GM23338 (cell line): ENCODE data around the gene CCL20. TPM values are rescaled to one million over a fixed set of nuclear protein-coding genes. Genes with fewer than 3 reads are reported as not detected.

ENCODE experiments used
- ATAC-seq: fragments of 200-7000 bp; cut with Tn5 transposase; 3 replicates; pipeline ENCODE4 v1.9.1; 2020
- DNase-seq: peaks from one replicate; pipeline ENCODE4 v3.0.0-alpha.2; 2015; ENCODE audit warnings: low spot score
- H2AFZ ChIP-seq: fragments of 200-600 bp; sonication (generic); 2 replicates; pipeline ENCODE4 v1.8.0; 2016; ENCODE audit warnings: antibody characterized with exemption, mild to moderate bottlenecking, moderate library complexity
- H3F3A ChIP-seq: fragments of 200-600 bp; sonication (generic); replicated peaks from 2 replicates; pipeline ENCODE4 v1.8.0; 2017; ENCODE audit warnings: antibody characterized with exemption, mixed run types, low read depth
- H3K27ac ChIP-seq: fragments of 200-600 bp; sonication (generic); 2 replicates; pipeline ENCODE4 v1.6.1; 2016; ENCODE audit warnings: low read depth
- H3K27me3 ChIP-seq: fragments of 200-600 bp; sonication (generic); 2 replicates; pipeline ENCODE4 v1.8.0; 2016; ENCODE audit warnings: mild to moderate bottlenecking, mixed run types, moderate library complexity; ENCODE audit not compliant: insufficient read depth
- H3K36me3 ChIP-seq: fragments of 200-600 bp; sonication (generic); 2 replicates; pipeline ENCODE4 v1.8.0; 2016; ENCODE audit warnings: mild to moderate bottlenecking; ENCODE audit not compliant: insufficient read depth
- H3K4me1 ChIP-seq: fragments of 200-600 bp; sonication (generic); 2 replicates; pipeline ENCODE4 v1.8.0; 2016; ENCODE audit warnings: mild to moderate bottlenecking, moderate library complexity; ENCODE audit not compliant: insufficient read depth
- H3K4me2 ChIP-seq: fragments of 200-600 bp; sonication (generic); 2 replicates; pipeline ENCODE4 v1.7.1; 2017; ENCODE audit warnings: mixed run types
- H3K4me3 ChIP-seq: fragments of 200-600 bp; sonication (generic); 2 replicates; pipeline ENCODE4 v1.6.1; 2016; ENCODE audit warnings: mixed run types
- H3K79me2 ChIP-seq: fragments of 200-600 bp; sonication (generic); replicated peaks from 2 replicates; pipeline ENCODE4 v1.8.0; 2017; ENCODE audit warnings: mild to moderate bottlenecking; ENCODE audit not compliant: insufficient read depth
- H3K9me2 ChIP-seq: fragments of 200-600 bp; sonication (generic); 2 replicates; pipeline ENCODE4 v1.8.0; 2017; ENCODE audit not compliant: insufficient read depth
- H4K20me1 ChIP-seq: fragments of 200-600 bp; sonication (generic); replicated peaks from 2 replicates; pipeline ENCODE4 v1.8.0; 2017; ENCODE audit warnings: mild to moderate bottlenecking; ENCODE audit not compliant: insufficient read depth
- H3K27ac Mint-ChIP-seq: 2 replicates; pipeline ENCODE4 v1.8.0; 2020; ENCODE audit warnings: inconsistent platforms, mild to moderate bottlenecking, moderate library complexity, mixed read lengths
- H3K27me3 Mint-ChIP-seq: 3 replicates; pipeline ENCODE4 v1.8.0; 2022; ENCODE audit warnings: low read depth, mild to moderate bottlenecking, moderate library complexity, mixed read lengths, inconsistent platforms; ENCODE audit not compliant: insufficient read depth, poor library complexity
- H3K36me3 Mint-ChIP-seq: 3 replicates; pipeline ENCODE4 v1.8.0; 2021; ENCODE audit warnings: low read depth, mild to moderate bottlenecking, inconsistent platforms, moderate library complexity, mixed read lengths
- H3K4me1 Mint-ChIP-seq: 3 replicates; pipeline ENCODE4 v1.8.0; 2020; ENCODE audit warnings: mild to moderate bottlenecking, inconsistent platforms, mixed read lengths
- H3K4me3 Mint-ChIP-seq: 3 replicates; pipeline ENCODE4 v1.8.0; 2021; ENCODE audit warnings: moderate library complexity, mild to moderate bottlenecking, inconsistent platforms, mixed read lengths
- H3K9me3 Mint-ChIP-seq: 3 replicates; pipeline ENCODE4 v1.8.0; 2020; ENCODE audit warnings: moderate library complexity, mild to moderate bottlenecking, inconsistent platforms, mixed read lengths
- CREB1 ChIP-seq: fragments of 250-450 bp; sonication (Bioruptor Pico); IDR thresholded peaks from 2 replicates; pipeline ENCODE4 v1.5.0; 2020; ENCODE audit warnings: low read depth, mild to moderate bottlenecking, moderate library complexity
- EZH2 ChIP-seq: fragments of 200-600 bp; sonication (generic); IDR thresholded peaks from one replicate; pipeline ENCODE4 v1.8.0; 2017; ENCODE audit warnings: antibody characterized with exemption, mild to moderate bottlenecking, low read depth; ENCODE audit not compliant: unreplicated experiment
- EZH2phosphoT487 ChIP-seq: fragments of 200-600 bp; sonication (generic); IDR thresholded peaks from one replicate; pipeline ENCODE4 v1.8.1; 2018; ENCODE audit warnings: antibody characterized with exemption; ENCODE audit not compliant: unreplicated experiment
- JUNB ChIP-seq: IDR thresholded peaks from one replicate; pipeline ENCODE4 v1.6.1; 2016; ENCODE audit warnings: antibody characterized with exemption; ENCODE audit not compliant: unreplicated experiment
- STAT1 ChIP-seq: IDR thresholded peaks from one replicate; pipeline ENCODE4 v1.6.1; 2016; ENCODE audit warnings: antibody characterized with exemption; ENCODE audit not compliant: unreplicated experiment
- ZNF114 ChIP-seq: fragments of 250-450 bp; sonication (Bioruptor Pico); IDR thresholded peaks from 2 replicates; pipeline ENCODE4 v1.5.0; 2020; ENCODE audit warnings: mild to moderate bottlenecking, moderate library complexity
- polyA plus RNA-seq: library from polyadenylated mRNA; unstranded; fragments of >200 nt; fragmentation: Nextera tagmentation; extraction: Ambion mirVana; gene quantifications from 2 replicates; pipeline ENCODE4 v1.2.1, GENCODE V29; 2016
- total RNA-seq: library from RNA; depleted of rRNA; stranded (reverse); fragments of >200 nt; shearing (Covaris generic); gene quantifications from 2 replicates; pipeline ENCODE4 v1.2.3, GENCODE V29; 2014
- TF ChIP-seq, protein P1 (sequence below): fragments of 250-450 bp; sonication (Bioruptor Pico); IDR thresholded peaks from 2 replicates; pipeline ENCODE4 v1.5.0; 2020; ENCODE audit warnings: mild to moderate bottlenecking, moderate library complexity
- TF ChIP-seq, protein P2 (sequence below): IDR thresholded peaks from one replicate; pipeline ENCODE4 v1.6.1; 2018; ENCODE audit warnings: antibody characterized with exemption; ENCODE audit not compliant: unreplicated experiment
- TF ChIP-seq, protein P3 (sequence below), 2 experiments: fragments of 200-600 bp in 1 of 2; sonication (generic) in 1 of 2; conservative IDR thresholded peaks; 2 replicates each; pipeline versions ENCODE4 v1.5.1 to v1.6.1; 2016 to 2017; ENCODE audit warnings: antibody characterized with exemption in 2 of 2, low read depth in 2 of 2, mild to moderate bottlenecking in 2 of 2, moderate library complexity in 1 of 2

CCL20 gene
- total and polyA plus RNA-seq, 2 experiments from 2014 or later = not detected

DNA sequence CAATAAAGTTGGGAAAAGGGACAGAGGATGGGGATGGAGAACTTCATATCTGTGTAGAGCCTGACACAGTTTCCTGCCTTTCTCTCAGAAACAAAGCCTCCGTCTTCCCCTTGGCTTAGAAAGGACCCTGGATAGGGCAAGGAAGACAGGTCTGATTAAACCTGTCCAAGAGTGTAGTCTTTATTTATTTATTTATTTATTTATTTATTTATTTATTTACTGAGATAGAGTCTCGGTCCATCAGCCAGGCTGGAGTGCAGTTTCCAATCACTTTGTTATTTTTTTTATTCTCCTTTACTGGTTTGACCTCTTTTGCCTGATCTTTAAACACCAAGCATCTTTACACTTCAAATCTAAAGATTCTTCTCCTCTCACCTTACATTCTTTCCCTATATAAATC lies 10.3 kb downstream of the CCL20 start:
- Histone ChIP-seq H3K4me3 (no peak overlapping the region), H3K9me2 (0 out of 2 replicates have a peak, but pooled peaks cover 5% of the 10 kb centered on the region), H3K27me3 (no peaks in the 10 kb centered on the region), H3F3A (no peaks in the 10 kb centered on the region), H3K4me2 (no peak overlapping the region), H3K36me3 (no peaks in the 10 kb centered on the region), H2AFZ (no peak overlapping the region), H4K20me1 (no peaks in the 10 kb centered on the region; the same call in 1 of the 2 replicates), H3K79me2 (no peaks in the 10 kb centered on the region), H3K27ac (no peak overlapping the region), H3K4me1 (no peaks in the 10 kb centered on the region)
- Mint-ChIP-seq H3K27me3 (peaks cover 2% of the 10 kb centered on the region), H3K4me1 (peaks cover 3% of the 10 kb centered on the region; the same call in 1 of the 3 replicates), H3K36me3 (no peaks in the 10 kb centered on the region), H3K27ac (no peak overlapping the region), H3K9me3 (no peaks in the 10 kb centered on the region; the same call in 2 of the 3 replicates), H3K4me3 (no peak overlapping the region)
- ATAC-seq = no peak
- no peak for DNase-seq
- TF ChIP-seq, protein P1, sequence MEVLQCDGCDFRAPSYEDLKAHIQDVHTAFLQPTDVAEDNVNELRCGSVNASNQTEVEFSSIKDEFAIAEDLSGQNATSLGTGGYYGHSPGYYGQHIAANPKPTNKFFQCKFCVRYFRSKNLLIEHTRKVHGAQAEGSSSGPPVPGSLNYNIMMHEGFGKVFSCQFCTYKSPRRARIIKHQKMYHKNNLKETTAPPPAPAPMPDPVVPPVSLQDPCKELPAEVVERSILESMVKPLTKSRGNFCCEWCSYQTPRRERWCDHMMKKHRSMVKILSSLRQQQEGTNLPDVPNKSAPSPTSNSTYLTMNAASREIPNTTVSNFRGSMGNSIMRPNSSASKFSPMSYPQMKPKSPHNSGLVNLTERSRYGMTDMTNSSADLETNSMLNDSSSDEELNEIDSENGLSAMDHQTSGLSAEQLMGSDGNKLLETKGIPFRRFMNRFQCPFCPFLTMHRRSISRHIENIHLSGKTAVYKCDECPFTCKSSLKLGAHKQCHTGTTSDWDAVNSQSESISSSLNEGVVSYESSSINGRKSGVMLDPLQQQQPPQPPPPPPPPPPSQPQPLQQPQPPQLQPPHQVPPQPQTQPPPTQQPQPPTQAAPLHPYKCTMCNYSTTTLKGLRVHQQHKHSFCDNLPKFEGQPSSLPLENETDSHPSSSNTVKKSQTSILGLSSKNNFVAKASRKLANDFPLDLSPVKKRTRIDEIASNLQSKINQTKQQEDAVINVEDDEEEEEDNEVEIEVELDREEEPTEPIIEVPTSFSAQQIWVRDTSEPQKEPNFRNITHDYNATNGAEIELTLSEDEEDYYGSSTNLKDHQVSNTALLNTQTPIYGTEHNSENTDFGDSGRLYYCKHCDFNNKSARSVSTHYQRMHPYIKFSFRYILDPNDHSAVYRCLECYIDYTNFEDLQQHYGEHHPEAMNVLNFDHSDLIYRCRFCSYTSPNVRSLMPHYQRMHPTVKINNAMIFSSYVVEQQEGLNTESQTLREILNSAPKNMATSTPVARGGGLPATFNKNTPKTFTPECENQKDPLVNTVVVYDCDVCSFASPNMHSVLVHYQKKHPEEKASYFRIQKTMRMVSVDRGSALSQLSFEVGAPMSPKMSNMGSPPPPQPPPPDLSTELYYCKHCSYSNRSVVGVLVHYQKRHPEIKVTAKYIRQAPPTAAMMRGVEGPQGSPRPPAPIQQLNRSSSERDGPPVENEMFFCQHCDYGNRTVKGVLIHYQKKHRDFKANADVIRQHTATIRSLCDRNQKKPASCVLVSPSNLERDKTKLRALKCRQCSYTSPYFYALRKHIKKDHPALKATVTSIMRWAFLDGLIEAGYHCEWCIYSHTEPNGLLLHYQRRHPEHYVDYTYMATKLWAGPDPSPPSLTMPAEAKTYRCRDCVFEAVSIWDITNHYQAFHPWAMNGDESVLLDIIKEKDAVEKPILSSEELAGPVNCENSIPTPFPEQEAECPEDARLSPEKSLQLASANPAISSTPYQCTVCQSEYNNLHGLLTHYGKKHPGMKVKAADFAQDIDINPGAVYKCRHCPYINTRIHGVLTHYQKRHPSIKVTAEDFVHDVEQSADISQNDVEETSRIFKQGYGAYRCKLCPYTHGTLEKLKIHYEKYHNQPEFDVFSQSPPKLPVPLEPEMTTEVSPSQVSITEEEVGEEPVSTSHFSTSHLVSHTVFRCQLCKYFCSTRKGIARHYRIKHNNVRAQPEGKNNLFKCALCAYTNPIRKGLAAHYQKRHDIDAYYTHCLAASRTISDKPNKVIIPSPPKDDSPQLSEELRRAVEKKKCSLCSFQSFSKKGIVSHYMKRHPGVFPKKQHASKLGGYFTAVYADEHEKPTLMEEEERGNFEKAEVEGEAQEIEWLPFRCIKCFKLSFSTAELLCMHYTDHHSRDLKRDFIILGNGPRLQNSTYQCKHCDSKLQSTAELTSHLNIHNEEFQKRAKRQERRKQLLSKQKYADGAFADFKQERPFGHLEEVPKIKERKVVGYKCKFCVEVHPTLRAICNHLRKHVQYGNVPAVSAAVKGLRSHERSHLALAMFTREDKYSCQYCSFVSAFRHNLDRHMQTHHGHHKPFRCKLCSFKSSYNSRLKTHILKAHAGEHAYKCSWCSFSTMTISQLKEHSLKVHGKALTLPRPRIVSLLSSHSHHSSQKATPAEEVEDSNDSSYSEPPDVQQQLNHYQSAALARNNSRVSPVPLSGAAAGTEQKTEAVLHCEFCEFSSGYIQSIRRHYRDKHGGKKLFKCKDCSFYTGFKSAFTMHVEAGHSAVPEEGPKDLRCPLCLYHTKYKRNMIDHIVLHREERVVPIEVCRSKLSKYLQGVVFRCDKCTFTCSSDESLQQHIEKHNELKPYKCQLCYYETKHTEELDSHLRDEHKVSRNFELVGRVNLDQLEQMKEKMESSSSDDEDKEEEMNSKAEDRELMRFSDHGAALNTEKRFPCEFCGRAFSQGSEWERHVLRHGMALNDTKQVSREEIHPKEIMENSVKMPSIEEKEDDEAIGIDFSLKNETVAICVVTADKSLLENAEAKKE (CRISPR knock-in tag) = no peak
- no peak for TF ChIP-seq STAT1

DNA sequence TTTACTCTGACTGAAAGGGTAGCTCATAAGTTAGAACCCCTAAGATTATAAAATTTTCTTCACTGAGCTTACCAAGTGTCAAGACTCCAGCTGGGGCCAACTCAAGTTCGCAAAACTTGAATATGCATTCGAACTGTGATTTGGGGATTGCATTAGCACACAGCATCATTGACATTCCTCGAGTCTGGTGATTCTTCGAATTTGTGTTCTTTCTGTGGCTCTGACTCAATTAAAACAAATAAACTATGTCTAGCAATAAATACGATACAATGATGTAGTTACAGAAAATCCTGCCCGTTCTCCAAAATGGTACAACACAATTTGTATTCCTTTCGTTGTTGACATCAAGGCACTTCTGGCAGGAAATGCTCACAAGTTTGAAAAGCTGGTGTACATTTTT lies 11.1 kb downstream of the CCL20 start:
- no peaks in the 10 kb centered on the region for H3K36me3 Mint-ChIP-seq
- H2AFZ ChIP-seq = no peak overlapping the region
- no peaks in the 10 kb centered on the region; the same call in 1 of the 2 replicates for H4K20me1 ChIP-seq
- no peaks in the 10 kb centered on the region for H3K4me1 ChIP-seq
- H3K9me3 Mint-ChIP-seq = no peaks in the 10 kb centered on the region; the same call in 2 of the 3 replicates
- no peak overlapping the region for H3K27ac Mint-ChIP-seq
- DNase-seq (no peak), ATAC-seq (no peak)
- no peak overlapping the region for H3K27ac ChIP-seq
- H3K9me2 ChIP-seq = 0 out of 2 replicates have a peak, but pooled peaks cover 5% of the 10 kb centered on the region
- no peak overlapping the region for H3K4me3 Mint-ChIP-seq
- no peak overlapping the region for H3K4me2 ChIP-seq
- no peak overlapping the region for H3K4me3 ChIP-seq
- no peaks in the 10 kb centered on the region for H3K27me3 ChIP-seq
- no peaks in the 10 kb centered on the region for H3F3A ChIP-seq
- no peaks in the 10 kb centered on the region for H3K27me3 Mint-ChIP-seq
- no peaks in the 10 kb centered on the region for H3K79me2 ChIP-seq
- no peaks in the 10 kb centered on the region for H3K4me1 Mint-ChIP-seq
- no peaks in the 10 kb centered on the region for H3K36me3 ChIP-seq
- TF ChIP-seq, protein P2, sequence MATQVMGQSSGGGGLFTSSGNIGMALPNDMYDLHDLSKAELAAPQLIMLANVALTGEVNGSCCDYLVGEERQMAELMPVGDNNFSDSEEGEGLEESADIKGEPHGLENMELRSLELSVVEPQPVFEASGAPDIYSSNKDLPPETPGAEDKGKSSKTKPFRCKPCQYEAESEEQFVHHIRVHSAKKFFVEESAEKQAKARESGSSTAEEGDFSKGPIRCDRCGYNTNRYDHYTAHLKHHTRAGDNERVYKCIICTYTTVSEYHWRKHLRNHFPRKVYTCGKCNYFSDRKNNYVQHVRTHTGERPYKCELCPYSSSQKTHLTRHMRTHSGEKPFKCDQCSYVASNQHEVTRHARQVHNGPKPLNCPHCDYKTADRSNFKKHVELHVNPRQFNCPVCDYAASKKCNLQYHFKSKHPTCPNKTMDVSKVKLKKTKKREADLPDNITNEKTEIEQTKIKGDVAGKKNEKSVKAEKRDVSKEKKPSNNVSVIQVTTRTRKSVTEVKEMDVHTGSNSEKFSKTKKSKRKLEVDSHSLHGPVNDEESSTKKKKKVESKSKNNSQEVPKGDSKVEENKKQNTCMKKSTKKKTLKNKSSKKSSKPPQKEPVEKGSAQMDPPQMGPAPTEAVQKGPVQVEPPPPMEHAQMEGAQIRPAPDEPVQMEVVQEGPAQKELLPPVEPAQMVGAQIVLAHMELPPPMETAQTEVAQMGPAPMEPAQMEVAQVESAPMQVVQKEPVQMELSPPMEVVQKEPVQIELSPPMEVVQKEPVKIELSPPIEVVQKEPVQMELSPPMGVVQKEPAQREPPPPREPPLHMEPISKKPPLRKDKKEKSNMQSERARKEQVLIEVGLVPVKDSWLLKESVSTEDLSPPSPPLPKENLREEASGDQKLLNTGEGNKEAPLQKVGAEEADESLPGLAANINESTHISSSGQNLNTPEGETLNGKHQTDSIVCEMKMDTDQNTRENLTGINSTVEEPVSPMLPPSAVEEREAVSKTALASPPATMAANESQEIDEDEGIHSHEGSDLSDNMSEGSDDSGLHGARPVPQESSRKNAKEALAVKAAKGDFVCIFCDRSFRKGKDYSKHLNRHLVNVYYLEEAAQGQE = no peak
- TF ChIP-seq CREB1 (CRISPR knock-in tag) (no peak), EZH2phosphoT487 (no peak), JUNB (no peak), STAT1 (no peak), EZH2 (no peak), ZNF114 (CRISPR knock-in tag) (no peak)
- TF ChIP-seq, protein P3, sequence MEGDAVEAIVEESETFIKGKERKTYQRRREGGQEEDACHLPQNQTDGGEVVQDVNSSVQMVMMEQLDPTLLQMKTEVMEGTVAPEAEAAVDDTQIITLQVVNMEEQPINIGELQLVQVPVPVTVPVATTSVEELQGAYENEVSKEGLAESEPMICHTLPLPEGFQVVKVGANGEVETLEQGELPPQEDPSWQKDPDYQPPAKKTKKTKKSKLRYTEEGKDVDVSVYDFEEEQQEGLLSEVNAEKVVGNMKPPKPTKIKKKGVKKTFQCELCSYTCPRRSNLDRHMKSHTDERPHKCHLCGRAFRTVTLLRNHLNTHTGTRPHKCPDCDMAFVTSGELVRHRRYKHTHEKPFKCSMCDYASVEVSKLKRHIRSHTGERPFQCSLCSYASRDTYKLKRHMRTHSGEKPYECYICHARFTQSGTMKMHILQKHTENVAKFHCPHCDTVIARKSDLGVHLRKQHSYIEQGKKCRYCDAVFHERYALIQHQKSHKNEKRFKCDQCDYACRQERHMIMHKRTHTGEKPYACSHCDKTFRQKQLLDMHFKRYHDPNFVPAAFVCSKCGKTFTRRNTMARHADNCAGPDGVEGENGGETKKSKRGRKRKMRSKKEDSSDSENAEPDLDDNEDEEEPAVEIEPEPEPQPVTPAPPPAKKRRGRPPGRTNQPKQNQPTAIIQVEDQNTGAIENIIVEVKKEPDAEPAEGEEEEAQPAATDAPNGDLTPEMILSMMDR (conservative IDR thresholded peaks at IDR 0.05; ENCODE audit: low read depth in 2 of 2) = no peak
